Calu3 (cell line): ENCODE measurements around the gene PADI3. TPM values are rescaled to one million over a fixed set of nuclear protein-coding genes. Genes with fewer than 3 reads are reported as not detected.

Source experiments
- BruUV-seq: library from RNA; stranded (reverse); fragments of 400-500 nt; replicated peaks from 2 replicates; lab custom pipeline; 2021; lab: Mats Ljungman, UMichigan
- CTCF ChIA-PET: fragments of 300-600 bp; sonication (Branson Sonifier 250); formaldehyde crosslinking; loops from one replicate; lab custom pipeline; 2022; ENCODE audit warnings: antibody characterized with exemption; lab: Charles Lee
- DNase-seq: peaks from one replicate; pipeline ENCODE4 v3.0.0; 2022
- H3K27ac Mint-ChIP-seq: one replicate; pipeline ENCODE4 v1.8.0; 2022; ENCODE audit warnings: mixed read lengths; ENCODE audit not compliant: unreplicated experiment
- H3K27me3 Mint-ChIP-seq: one replicate; pipeline ENCODE4 v1.8.0; 2022; ENCODE audit warnings: mixed read lengths; ENCODE audit not compliant: unreplicated experiment
- H3K36me3 Mint-ChIP-seq: one replicate; pipeline ENCODE4 v1.8.0; 2022; ENCODE audit warnings: mild to moderate bottlenecking, moderate library complexity, mixed read lengths; ENCODE audit not compliant: insufficient read depth, unreplicated experiment
- H3K4me1 Mint-ChIP-seq: one replicate; pipeline ENCODE4 v1.8.0; 2022; ENCODE audit warnings: mild to moderate bottlenecking, low read depth, mixed read lengths; ENCODE audit not compliant: unreplicated experiment
- H3K4me3 Mint-ChIP-seq: one replicate; pipeline ENCODE4 v1.8.0; 2022; ENCODE audit warnings: mild to moderate bottlenecking, low read depth, moderate library complexity, mixed read lengths; ENCODE audit not compliant: unreplicated experiment
- H3K9me3 Mint-ChIP-seq: one replicate; pipeline ENCODE4 v1.8.0; 2022; ENCODE audit warnings: low read depth, mixed read lengths; ENCODE audit not compliant: unreplicated experiment
- CTCF ChIP-seq: fragments of 200-600 bp; IDR thresholded peaks from one replicate; pipeline ENCODE4 v1.8.0; 2022; ENCODE audit warnings: antibody characterized with exemption; ENCODE audit not compliant: unreplicated experiment
- intact Hi-C: fragments of 100-400 bp; cut with micrococcal nuclease; formaldehyde crosslinking; loops from one replicate; pipeline ENCODE4 v1.10.0; 2022; ENCODE audit not compliant: unreplicated experiment
- total RNA-seq: library from RNA; stranded (reverse); gene quantifications from 2 replicates; pipeline ENCODE4 v1.2.3, GENCODE V29; 2022

The PADI3 gene
- total RNA-seq, 1 experiment from 2014 or later = 0.21 TPM

GRCh38 chr1:17306407-17306806, 57.5 kb downstream of the PADI3 start:
- H3K9me3 Mint-ChIP-seq = no peaks in the 10 kb centered on the region
- CTCF ChIA-PET = no interaction called here

GRCh38 chr1:17306921-17307320, 58.0 kb downstream of the PADI3 start:
- Mint-ChIP-seq H3K27me3 (peaks cover 30% of the 10 kb centered on the region), H3K27ac (no peak overlapping the region), H3K9me3 (no peaks in the 10 kb centered on the region), H3K4me3 (no peak overlapping the region), H3K36me3 (no peaks in the 10 kb centered on the region), H3K4me1 (no peaks in the 10 kb centered on the region)
- CTCF ChIA-PET = no interaction called here
- BruUV-seq = no TSS peak
- DNase-seq = no peak
- intact Hi-C loops = no loop called here
- TF ChIP-seq CTCF = no peak

More at GRCh38 chr1:17306407-17306806, 57.5 kb downstream of the PADI3 start:
- H3K36me3 Mint-ChIP-seq = no peaks in the 10 kb centered on the region
- no peaks in the 10 kb centered on the region for H3K4me1 Mint-ChIP-seq
- no peak overlapping the region for H3K4me3 Mint-ChIP-seq
- peaks cover 30% of the 10 kb centered on the region for H3K27me3 Mint-ChIP-seq
- H3K27ac Mint-ChIP-seq = no peak overlapping the region
- TF ChIP-seq CTCF = no peak
- intact Hi-C loops = no loop called here
- BruUV-seq = no TSS peak
- DNase-seq = no peak

- Mint-ChIP-seq H3K4me3 (no peak overlapping the region), H3K27ac (no peak overlapping the region), H3K36me3 (no peaks in the 10 kb centered on the region), H3K9me3 (no peaks in the 10 kb centered on the region), H3K27me3 (peaks cover 30% of the 10 kb centered on the region), H3K4me1 (no peaks in the 10 kb centered on the region)
- BruUV-seq = no TSS peak
- no peak for DNase-seq
- CTCF ChIA-PET = no interaction called here
- TF ChIP-seq CTCF = no peak
- intact Hi-C loops = no loop called here
These were observed 58.4 kb downstream of the PADI3 start for GRCh38 chr1:17307329-17307728.

- no peaks in the 10 kb centered on the region for H3K9me3 Mint-ChIP-seq
- no peak for DNase-seq
- CTCF ChIA-PET = no interaction called here
- H3K27ac Mint-ChIP-seq = no peak within 1 kb of the TSS
- TF ChIP-seq CTCF = no peak
- no peaks in the 10 kb centered on the region for H3K36me3 Mint-ChIP-seq
- no peaks in the 10 kb centered on the region for H3K4me1 Mint-ChIP-seq
- no TSS peak for BruUV-seq
- H3K4me3 Mint-ChIP-seq = no peak within 1 kb of the TSS
- peaks cover 30% of the 10 kb centered on the region for H3K27me3 Mint-ChIP-seq
- intact Hi-C loops = no loop called here
These were observed 59.0 kb downstream of the PADI3 start, which contains the start of gene PADI4 for GRCh38 chr1:17307946-17308345. TSS of gene PADI4 (plus strand) at chr1:17308197. CDS start at chr1:17308223, 26 bp downstream.
